ENCODE measurements around the gene LRRC37A.
A peak's percentile ranks its signal among the peaks of the same experiment; 100 is the strongest.
"Not testable (repeated sequence)": the region's sequence is repeated elsewhere in the genome, so short reads cannot be mapped to it uniquely, and the experiment has no call there.

DNA sequence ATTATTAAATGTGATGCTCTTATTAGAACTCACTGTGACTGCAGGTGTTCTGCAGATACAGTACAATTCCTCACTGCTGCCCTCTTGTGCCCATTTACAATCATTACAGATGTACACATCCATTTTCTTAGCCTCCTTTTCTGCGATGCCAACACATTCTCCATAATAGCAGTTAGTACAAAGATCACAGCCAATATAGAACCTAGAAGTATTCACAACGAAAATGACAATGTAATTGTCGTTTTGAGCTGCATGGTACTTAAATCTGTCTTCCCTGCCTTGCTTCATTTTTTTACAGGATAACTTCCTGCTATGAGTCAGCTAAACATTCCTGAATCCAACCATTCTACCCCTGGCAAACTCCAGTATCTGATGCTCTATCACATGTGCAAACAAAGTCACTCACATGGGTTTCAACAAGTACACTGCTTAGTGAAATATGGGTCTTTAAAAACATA lies 8.1 kb upstream of the LRRC37A start:
- TF ChIP-seq POLR2A (IDR thresholded peaks at IDR 0.05) = not testable (repeated sequence)
- TF ChIP-seq, protein P1, sequence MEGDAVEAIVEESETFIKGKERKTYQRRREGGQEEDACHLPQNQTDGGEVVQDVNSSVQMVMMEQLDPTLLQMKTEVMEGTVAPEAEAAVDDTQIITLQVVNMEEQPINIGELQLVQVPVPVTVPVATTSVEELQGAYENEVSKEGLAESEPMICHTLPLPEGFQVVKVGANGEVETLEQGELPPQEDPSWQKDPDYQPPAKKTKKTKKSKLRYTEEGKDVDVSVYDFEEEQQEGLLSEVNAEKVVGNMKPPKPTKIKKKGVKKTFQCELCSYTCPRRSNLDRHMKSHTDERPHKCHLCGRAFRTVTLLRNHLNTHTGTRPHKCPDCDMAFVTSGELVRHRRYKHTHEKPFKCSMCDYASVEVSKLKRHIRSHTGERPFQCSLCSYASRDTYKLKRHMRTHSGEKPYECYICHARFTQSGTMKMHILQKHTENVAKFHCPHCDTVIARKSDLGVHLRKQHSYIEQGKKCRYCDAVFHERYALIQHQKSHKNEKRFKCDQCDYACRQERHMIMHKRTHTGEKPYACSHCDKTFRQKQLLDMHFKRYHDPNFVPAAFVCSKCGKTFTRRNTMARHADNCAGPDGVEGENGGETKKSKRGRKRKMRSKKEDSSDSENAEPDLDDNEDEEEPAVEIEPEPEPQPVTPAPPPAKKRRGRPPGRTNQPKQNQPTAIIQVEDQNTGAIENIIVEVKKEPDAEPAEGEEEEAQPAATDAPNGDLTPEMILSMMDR (IDR thresholded peaks at IDR 0.05) = peak; percentile 70 to 86 (median 78)

Data from right lobe of liver (tissue), 4 donors.